Endothelial cell of umbilical vein (primary cell): ENCODE results near the gene SAMD4A. TPM values are rescaled to one million over a fixed set of nuclear protein-coding genes. Genes with fewer than 3 reads are reported as not detected.

Source experiments
- BruUV-seq: library from RNA; stranded (reverse); fragments of 400-500 nt; replicated peaks from 2 replicates; lab custom pipeline; 2021; lab: Mats Ljungman, UMichigan
- CTCF ChIA-PET: fragments of 300-600, 350-600 bp; sonication (Branson Sonifier 250); formaldehyde crosslinking; loops from one replicate; lab custom pipeline; 2021; ENCODE audit warnings: antibody characterized with exemption, inconsistent platforms; lab: Charles Lee
- POLR2A ChIA-PET: fragments of 300-600, 350-600 bp; sonication (Branson Sonifier 250); formaldehyde crosslinking; loops from one replicate; lab custom pipeline; 2021; ENCODE audit warnings: antibody characterized with exemption, inconsistent platforms; lab: Charles Lee
- DNase-seq: peaks from one replicate; pipeline ENCODE4 v3.0.0-alpha.2; 2011; ENCODE audit warnings: low read depth, low spot score
- FAIRE-seq: peaks from 2 replicates; lab custom pipeline; 2011; peaks lifted over from hg19 to GRCh38; lab: Jason Lieb, UNC
- H2AFZ ChIP-seq: 2 replicates; pipeline ENCODE4 v1.6.0; 2012; ENCODE audit warnings: low read depth, low read length, control low read depth, inconsistent platforms
- H3K27ac ChIP-seq: 2 replicates; pipeline ENCODE4 v1.5.1; 2011; ENCODE audit warnings: low read depth, mild to moderate bottlenecking, control low read depth, low read length, moderate library complexity; ENCODE audit not compliant: insufficient read depth
- H3K27me3 ChIP-seq, 2 experiments: 2 replicates each; pipeline versions ENCODE4 v1.6.0 to v1.6.1; 2011; ENCODE audit warnings: low read length in 2 of 2, mixed read lengths in 1 of 2; ENCODE audit not compliant: control insufficient read depth in 2 of 2, insufficient read depth in 2 of 2
- H3K36me3 ChIP-seq, 2 experiments: 2 replicates in 1 of 2; 3 replicates in 1 of 2; pipeline ENCODE4 v1.5.1; 2011; ENCODE audit warnings: low read length in 2 of 2, mild to moderate bottlenecking in 1 of 2, moderate library complexity in 1 of 2; ENCODE audit not compliant: control insufficient read depth in 2 of 2, insufficient read depth in 2 of 2; ENCODE audit errors: extremely low read depth in 1 of 2
- H3K4me1 ChIP-seq: 3 replicates; pipeline ENCODE4 v1.5.1; 2011; ENCODE audit warnings: mild to moderate bottlenecking, low read length; ENCODE audit not compliant: control insufficient read depth, insufficient read depth; ENCODE audit errors: extremely low read depth
- H3K4me2 ChIP-seq: 2 replicates; pipeline ENCODE4 v1.6.1; 2011; ENCODE audit warnings: low read length, control low read depth, mixed read lengths; ENCODE audit not compliant: insufficient read depth
- H3K4me3 ChIP-seq, 3 experiments: fragments of 200-600 bp in 1 of 3; sonication (generic), shearing (Covaris generic) in 1 of 3; replicated peaks in 1 of 3; 2 replicates each; pipeline ENCODE4 v1.5.1; 2011 to 2016; ENCODE audit warnings: control low read depth in 3 of 3, low read length in 3 of 3, mild to moderate bottlenecking in 2 of 3, inconsistent platforms in 1 of 3, low read depth in 1 of 3, moderate library complexity in 1 of 3; ENCODE audit not compliant: insufficient read depth in 1 of 3
- H3K79me2 ChIP-seq: 2 replicates; pipeline ENCODE4 v1.6.0; 2012; ENCODE audit warnings: low read length, inconsistent platforms; ENCODE audit not compliant: control insufficient read depth, insufficient read depth
- H3K9ac ChIP-seq: replicated peaks from 2 replicates; pipeline ENCODE3; 2011; ENCODE audit warnings: low read length, control low read depth; ENCODE audit not compliant: insufficient read depth; ENCODE audit errors: extremely low read depth
- H3K9me1 ChIP-seq: replicated peaks from 3 replicates; pipeline ENCODE4 v1.6.0; 2011; ENCODE audit warnings: mild to moderate bottlenecking, low read length; ENCODE audit not compliant: control insufficient read depth, insufficient read depth; ENCODE audit errors: extremely low read depth
- H3K9me3 ChIP-seq: replicated peaks from 2 replicates; pipeline ENCODE4 v1.5.1; 2012; ENCODE audit warnings: low read length, inconsistent platforms; ENCODE audit not compliant: control insufficient read depth, insufficient read depth
- H4K20me1 ChIP-seq: replicated peaks from 2 replicates; pipeline ENCODE3; 2011; ENCODE audit warnings: mild to moderate bottlenecking, low read length; ENCODE audit not compliant: control insufficient read depth, insufficient read depth; ENCODE audit errors: extremely low read depth
- GATA2 ChIP-seq: IDR thresholded peaks from 2 replicates; pipeline ENCODE4 v1.7.0; 2011; ENCODE audit warnings: low read depth, mild to moderate bottlenecking, moderate library complexity, mixed read lengths, low read length; ENCODE audit not compliant: insufficient read length, insufficient read depth
- MAX ChIP-seq: IDR thresholded peaks from 2 replicates; pipeline ENCODE4 v1.6.1; 2011; ENCODE audit not compliant: insufficient read depth, insufficient read length
- POLR2AphosphoS5 ChIP-seq: IDR thresholded peaks from 2 replicates; pipeline ENCODE4 v1.6.1; 2012; ENCODE audit warnings: low read depth, mild to moderate bottlenecking, control low read depth, low read length, moderate library complexity; ENCODE audit not compliant: insufficient read depth
- dilution Hi-C: fragments of 300-500 bp; cut with MboI; formaldehyde crosslinking; loops from one replicate; pipeline ENCODE4 v1.15.0; 2019; ENCODE audit warnings: low sequenced_read_pairs; ENCODE audit not compliant: extremely low pct_ligation_motif_present
- intact Hi-C: fragments of 100-400 bp; cut with micrococcal nuclease; formaldehyde crosslinking; loops from one replicate; pipeline ENCODE4 v1.10.0; 2022
- polyA plus RNA-seq, 4 experiments: library from polyadenylated mRNA; depleted of rRNA in 3 of 4; stranded (reverse) in 3 of 4; unstranded in 1 of 4; fragments of >200 nt; gene quantifications; 2 replicates each; pipeline versions ENCODE4 v1.2.1 to v1.2.3, GENCODE V29; 2011 to 2012; ENCODE audit warnings: missing spikeins in 1 of 4
- total RNA-seq: library from RNA; stranded (reverse); gene quantifications from 2 replicates; pipeline ENCODE4 v1.2.3, GENCODE V29; 2021

SAMD4A gene
- total and polyA plus RNA-seq, 2 donors (not counting 3 experiments of a cell fraction or from before 2014, with no cell fraction given): 37.7 to 95.3 TPM

GRCh38 chr14:54662491-54663133 is 95.7 kb downstream of the SAMD4A start:
- H3K9ac ChIP-seq: no peak overlapping the region
- peak overlapping the region; percentile 0 for H3K27ac ChIP-seq
- H3K36me3 ChIP-seq: no peaks in the 10 kb centered on the region
- H3K4me3 ChIP-seq: no peak overlapping the region
- no peaks in the 10 kb centered on the region for H4K20me1 ChIP-seq
- no peak overlapping the region for H2AFZ ChIP-seq
- DNase-seq (peak; percentile 82), FAIRE-seq (peak; percentile 82)
- BruUV-seq: no TSS peak
- H3K4me2 ChIP-seq: no peak overlapping the region
- TF ChIP-seq GATA2: no peak
- peak; percentile 16 for TF ChIP-seq POLR2AphosphoS5
- no peaks in the 10 kb centered on the region for H3K27me3 ChIP-seq
- H3K9me1 ChIP-seq: no peaks in the 10 kb centered on the region
- intact Hi-C loops: no loop called here
- ChIA-PET POLR2A (interaction anchor here (0.7 to 0.9 kb wide), 2 partner anchors 8 to 60 kb away, joined by 3 to 5 read pairs; no protein-coding TSS in a partner anchor), CTCF (interaction anchor here (0.7 to 1.6 kb wide), 5 partner anchors 8 to 110 kb away, joined by 3 to 10 read pairs (median 4); no protein-coding TSS in a partner anchor)
- H3K9me3 ChIP-seq: no peaks in the 10 kb centered on the region
- dilution Hi-C loops: no loop called here
- H3K4me1 ChIP-seq: peaks cover 46% of the 10 kb centered on the region
- peaks cover 52% of the 10 kb centered on the region for H3K79me2 ChIP-seq

- Histone ChIP-seq H3K27me3 (no peaks in the 10 kb centered on the region), H3K27ac (peak overlapping the region; percentile 55), H3K9me1 (no peaks in the 10 kb centered on the region), H4K20me1 (no peaks in the 10 kb centered on the region), H3K9me3 (no peaks in the 10 kb centered on the region), H2AFZ (no peak overlapping the region), H3K9ac (peak overlapping the region; percentile 26), H3K4me1 (peaks cover 31% of the 10 kb centered on the region), H3K36me3 (peaks cover 2 to 3% of the 10 kb centered on the region in 2 experiments), H3K4me3 (no peak overlapping the region), H3K79me2 (peaks cover 36% of the 10 kb centered on the region), H3K4me2 (peak overlapping the region; percentile 51)
- DNase-seq (peak; percentile 75), FAIRE-seq (peak; percentile 87)
- no TSS peak for BruUV-seq
- CTCF ChIA-PET: interaction anchor here (1.5 kb wide), 1 partner anchor 10 kb away, joined by 8 read pairs; no protein-coding TSS in a partner anchor
- intact Hi-C loops (loop anchor here (1.0 kb wide), 2 partner anchors 12 to 21 kb away; no protein-coding TSS in a partner anchor), dilution Hi-C loops (no loop called here)
- POLR2A ChIA-PET: interaction anchor here (1.1 kb wide), 1 partner anchor 11 kb away, joined by 5 read pairs; no protein-coding TSS in a partner anchor
- peak; percentile 24 for TF ChIP-seq GATA2
- no peak for TF ChIP-seq MAX
Observed at GRCh38 chr14:54664961-54665360, 98.0 kb downstream of the SAMD4A start.
